A549 (cell line): ENCODE data around the gene NADSYN1. TPM values are rescaled to one million over a fixed set of nuclear protein-coding genes. Genes with fewer than 3 reads are reported as not detected.

Experiments used
- ATAC-seq, 2 experiments: fragments of 200-7000 bp in 1 of 2; fragments of >200 bp in 1 of 2; cut with Nextera tagmentation in 1 of 2; cut with Tn5 transposase in 1 of 2; 3 replicates each; pipeline versions ENCODE4 v1.8.0 to v1.9.1; 2018 to 2020; ENCODE audit warnings: mild to moderate bottlenecking in 1 of 2, moderate library complexity in 1 of 2
- CTCF ChIA-PET: fragments of 300-600 bp; sonication (Branson Sonifier 250); formaldehyde crosslinking; extraction: SDS; loops from one replicate; lab custom pipeline; 2021; ENCODE audit warnings: antibody characterized with exemption, inconsistent platforms; lab: Yijun Ruan, JAX
- POLR2A ChIA-PET: fragments of 350-600 bp; formaldehyde crosslinking; extraction: SDS; loops from one replicate; lab custom pipeline; 2021; ENCODE audit warnings: antibody characterized with exemption, inconsistent platforms; lab: Yijun Ruan, JAX
- DNase-seq, 2 experiments: peaks; one replicate each; pipeline versions ENCODE4 v3.0.0 to v3.0.0-alpha.2; 2011 to 2016; ENCODE audit warnings: low read depth in 1 of 2, low spot score in 1 of 2
- FAIRE-seq: peaks from 2 replicates; lab custom pipeline; 2011; peaks lifted over from hg19 to GRCh38; lab: Jason Lieb, UNC
- H3K27ac ChIP-seq, 2 experiments: fragments of >200 bp; sonication (Bioruptor Twin); formaldehyde crosslinking; 3 replicates each; pipeline ENCODE4 v1.5.1; 2016 to 2017
- H3K4me1 ChIP-seq: fragments of >200 bp; sonication (Bioruptor Twin); formaldehyde crosslinking; 3 replicates; pipeline ENCODE4 v1.6.1; 2016
- H3K4me2 ChIP-seq: fragments of >200 bp; sonication (Bioruptor Twin); formaldehyde crosslinking; 3 replicates; pipeline ENCODE4 v1.6.1; 2016
- H3K4me3 ChIP-seq: fragments of >200 bp; sonication (Bioruptor Twin); formaldehyde crosslinking; 3 replicates; pipeline ENCODE4 v1.5.1; 2016
- H3K9me3 ChIP-seq: fragments of >200 bp; sonication (Bioruptor Twin); formaldehyde crosslinking; 3 replicates; pipeline ENCODE4 v1.6.1; 2016
- CBX2 ChIP-seq: fragments of 200-600 bp; sonication (generic); IDR thresholded peaks from 2 replicates; pipeline ENCODE4 v1.6.1; 2016; ENCODE audit warnings: low read depth, mild to moderate bottlenecking, borderline replicate concordance
- EHMT2 ChIP-seq: fragments of 200-600 bp; sonication (generic); IDR thresholded peaks from 2 replicates; pipeline ENCODE4 v1.6.1; 2016; ENCODE audit warnings: antibody characterized with exemption, low read depth, mild to moderate bottlenecking, moderate library complexity
- EP300 ChIP-seq, 2 experiments: fragments of >200 bp; sonication (Bioruptor Twin); formaldehyde crosslinking; IDR thresholded peaks; 2 replicates in 1 of 2; 3 replicates in 1 of 2; pipeline ENCODE4 v1.6.1; 2016 to 2017
- FOSL2 ChIP-seq, 2 experiments: fragments of 450-650 bp in 1 of 2; fragments of >200 bp in 1 of 2; sonication (Bioruptor Twin) in 1 of 2; formaldehyde crosslinking; IDR thresholded peaks; 2 replicates each; pipeline versions ENCODE4 v1.5.0 to v1.6.1; 2016 to 2020; ENCODE audit warnings: mild to moderate bottlenecking in 1 of 2, moderate library complexity in 1 of 2
- FOXS1 ChIP-seq: fragments of 250-450 bp; sonication (Bioruptor Pico); IDR thresholded peaks from 2 replicates; pipeline ENCODE4 v1.5.0; 2020; ENCODE audit warnings: mild to moderate bottlenecking, moderate library complexity
- GATA3 ChIP-seq: IDR thresholded peaks from 2 replicates; pipeline ENCODE4 v1.6.1; 2012; ENCODE audit warnings: borderline replicate concordance
- HEYL ChIP-seq: fragments of 250-450 bp; sonication (Bioruptor Pico); IDR thresholded peaks from 2 replicates; pipeline ENCODE4 v1.8.0; 2021; ENCODE audit warnings: mild to moderate bottlenecking, moderate library complexity
- HOXB13 ChIP-seq: fragments of 250-450 bp; sonication (Bioruptor Pico); IDR thresholded peaks from 2 replicates; pipeline ENCODE4 v1.5.0; 2020; ENCODE audit warnings: low read depth, mild to moderate bottlenecking, moderate library complexity
- HOXB5 ChIP-seq: fragments of 250-450 bp; sonication (Bioruptor Pico); IDR thresholded peaks from 2 replicates; pipeline ENCODE4 v1.5.0; 2020; ENCODE audit warnings: mild to moderate bottlenecking, moderate library complexity
- JUN ChIP-seq, 2 experiments: fragments of >200 bp; sonication (Bioruptor Twin); formaldehyde crosslinking; IDR thresholded peaks; 2 replicates in 1 of 2; 3 replicates in 1 of 2; pipeline ENCODE4 v1.6.1; 2016 to 2017
- JUNB ChIP-seq: fragments of >200 bp; sonication (Bioruptor Twin); formaldehyde crosslinking; IDR thresholded peaks from 2 replicates; pipeline ENCODE4 v1.6.1; 2016
- KDM1A ChIP-seq: fragments of 200-600 bp; sonication (generic); IDR thresholded peaks from 2 replicates; pipeline ENCODE4 v1.6.1; 2016; ENCODE audit warnings: low read depth, mild to moderate bottlenecking
- KDM5A ChIP-seq: fragments of 200-600 bp; sonication (generic); IDR thresholded peaks from 2 replicates; pipeline ENCODE4 v1.6.1; 2016; ENCODE audit warnings: antibody characterized with exemption, mild to moderate bottlenecking
- MAZ ChIP-seq: fragments of 150-350 bp; IDR thresholded peaks from 2 replicates; pipeline ENCODE4 v1.6.1; 2014; ENCODE audit warnings: antibody characterized with exemption, low read depth, low read length, borderline replicate concordance
- MYC ChIP-seq: IDR thresholded peaks from 2 replicates; pipeline ENCODE4 v1.6.1; 2012; ENCODE audit warnings: mild to moderate bottlenecking, inconsistent platforms, low read length, improper control_type of control experiment, borderline replicate concordance
- NFE2L2 ChIP-seq: fragments of 150-350 bp; conservative IDR thresholded peaks from 2 replicates; pipeline ENCODE4 v1.6.1; 2014; ENCODE audit warnings: low read length
- NPAS2 ChIP-seq: fragments of 250-450 bp; sonication (Bioruptor Pico); IDR thresholded peaks from 2 replicates; pipeline ENCODE4 v1.8.0; 2022; ENCODE audit warnings: mild to moderate bottlenecking, moderate library complexity, borderline replicate concordance
- PHF8 ChIP-seq: fragments of 200-600 bp; sonication (generic); IDR thresholded peaks from 2 replicates; pipeline ENCODE4 v1.6.1; 2016; ENCODE audit warnings: low read depth, mild to moderate bottlenecking, antibody characterized with exemption, moderate library complexity, borderline replicate concordance
- RAD21 ChIP-seq, 2 experiments: fragments of >200 bp in 1 of 2; sonication (Bioruptor Twin) in 1 of 2; formaldehyde crosslinking in 1 of 2; IDR thresholded peaks in 1 of 2; conservative IDR thresholded peaks in 1 of 2; 2 replicates in 1 of 2; 3 replicates in 1 of 2; pipeline ENCODE4 v1.6.1; 2012 to 2018; ENCODE audit warnings: inconsistent platforms in 1 of 2
- RARB ChIP-seq: fragments of 250-450 bp; sonication (Bioruptor Pico); IDR thresholded peaks from 2 replicates; pipeline ENCODE4 v1.8.0; 2021; ENCODE audit warnings: mild to moderate bottlenecking, moderate library complexity
- TFCP2L1 ChIP-seq: fragments of 250-450 bp; sonication (Bioruptor Pico); IDR thresholded peaks from 2 replicates; pipeline ENCODE4 v1.5.0; 2021; ENCODE audit warnings: mild to moderate bottlenecking
- TP53 ChIP-seq: fragments of 250-450 bp; sonication (Bioruptor Pico); IDR thresholded peaks from 2 replicates; pipeline ENCODE4 v1.5.0; 2021; ENCODE audit warnings: mild to moderate bottlenecking, moderate library complexity
- ZC3H11A ChIP-seq: fragments of 450-650 bp; IDR thresholded peaks from 2 replicates; pipeline ENCODE4 v1.6.1; 2014; ENCODE audit warnings: antibody characterized with exemption, mild to moderate bottlenecking
- ZFP36 ChIP-seq: fragments of 450-650 bp; IDR thresholded peaks from 2 replicates; pipeline ENCODE4 v1.6.1; 2014; ENCODE audit warnings: borderline replicate concordance; ENCODE audit not compliant: partially characterized antibody
- ZSCAN20 ChIP-seq: fragments of 250-450 bp; sonication (Bioruptor Pico); IDR thresholded peaks from 2 replicates; pipeline ENCODE4 v1.8.0; 2022; ENCODE audit warnings: mild to moderate bottlenecking, moderate library complexity
- WGBS: methylation state at CpG from one replicate; pipeline ENCODE4 v1.1.6; 2017; ENCODE audit errors: missing lambda C conversion rate; 5-methylcytosine and 5-hydroxymethylcytosine counted together
- polyA plus RNA-seq, 4 experiments: library from polyadenylated mRNA; depleted of rRNA in 3 of 4; stranded (reverse); fragments of >200 nt; fragmentation: RNase III in 1 of 4; extraction: RNeasy Plus Mini Kit Qiagen cat#74134 plus additional on column Dnase treatment in 1 of 4; gene quantifications; 2 replicates in 3 of 4; 3 replicates in 1 of 4; pipeline ENCODE4 v1.2.3, GENCODE V29; 2011 to 2017
- TF ChIP-seq, protein P1 (sequence below): fragments of >200 bp; sonication (Bioruptor Twin); formaldehyde crosslinking; IDR thresholded peaks from 2 replicates; pipeline ENCODE4 v1.6.1; 2016
- TF ChIP-seq, protein P2 (sequence below): fragments of 250-450 bp; sonication (Bioruptor Pico); IDR thresholded peaks from 2 replicates; pipeline ENCODE4 v1.5.0; 2020; ENCODE audit warnings: low read depth, mild to moderate bottlenecking, moderate library complexity
- TF ChIP-seq, protein P3 (sequence below): fragments of >200 bp; sonication (Bioruptor Twin); formaldehyde crosslinking; IDR thresholded peaks from 3 replicates; pipeline ENCODE4 v1.5.1; 2016

The NADSYN1 gene
- polyA plus RNA-seq, 2 of the 4 experiments (the other 2 are of a cell fraction) = 34.6 to 63.3 TPM

DNA sequence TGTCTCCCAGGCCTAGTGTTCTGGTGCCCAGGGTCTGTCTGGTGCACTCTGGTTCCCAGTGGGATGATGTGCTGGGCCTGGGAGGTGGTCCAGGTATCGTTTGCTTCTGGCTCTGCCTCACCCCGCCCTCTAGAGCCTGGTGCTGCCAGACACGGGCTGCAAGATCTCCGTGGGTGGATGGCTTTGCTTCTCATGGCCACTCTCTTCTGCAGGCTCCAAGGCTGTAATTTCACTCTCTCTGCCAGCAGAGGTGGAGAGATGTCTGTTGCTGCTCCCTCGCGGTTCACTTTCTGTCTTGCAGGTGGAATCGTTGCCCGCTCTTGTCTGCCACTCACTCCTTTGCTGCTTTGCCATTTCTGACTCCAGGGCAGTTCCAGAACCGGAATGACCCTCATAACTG is 13.4 kb downstream of the NADSYN1 start (continued):
- TF ChIP-seq ZC3H11A = no peak
- TF ChIP-seq, protein P1, sequence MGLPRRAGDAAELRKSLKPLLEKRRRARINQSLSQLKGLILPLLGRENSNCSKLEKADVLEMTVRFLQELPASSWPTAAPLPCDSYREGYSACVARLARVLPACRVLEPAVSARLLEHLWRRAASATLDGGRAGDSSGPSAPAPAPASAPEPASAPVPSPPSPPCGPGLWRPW = no peak
- TF ChIP-seq RARB (CRISPR knock-in tag) = no peak
- TF ChIP-seq CBX2 = no peak
- no peak for TF ChIP-seq TFCP2L1 (CRISPR knock-in tag)
- TF ChIP-seq FOSL2 (IDR thresholded peaks at IDR 0.05) = no peak
- no peak for TF ChIP-seq FOSL2 (CRISPR knock-in tag; IDR thresholded peaks at IDR 0.05)
- no peak for TF ChIP-seq JUN (IDR thresholded peaks at IDR 0.05)

DNA sequence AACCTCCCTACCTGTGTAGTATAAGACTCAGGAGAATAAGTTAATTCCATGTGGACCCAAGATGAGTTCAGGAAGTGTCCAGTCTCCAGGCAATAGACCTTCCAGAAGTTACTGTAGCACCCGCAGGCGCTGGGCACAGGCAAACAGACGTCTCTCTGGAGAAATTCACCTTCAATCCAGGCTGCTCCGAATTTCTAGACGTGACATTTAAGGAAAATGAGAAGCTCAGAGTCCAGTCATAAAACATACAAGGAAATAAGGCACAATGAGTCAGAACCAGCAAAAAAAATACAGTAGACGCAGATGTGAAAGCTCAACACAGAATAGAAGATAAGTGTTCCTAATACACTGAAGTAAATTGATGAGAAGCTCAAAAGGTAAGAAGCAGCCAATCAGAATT is 14.2 kb downstream of the NADSYN1 start:
- Histone ChIP-seq H3K4me2 (no peak overlapping the region), H3K4me3 (no peak overlapping the region), H3K27ac (no peak overlapping the region), H3K9me3 (no peaks in the 10 kb centered on the region), H3K4me1 (no peaks in the 10 kb centered on the region)
- no peak for FAIRE-seq
- no peak for TF ChIP-seq NFE2L2
- TF ChIP-seq FOXS1 (CRISPR knock-in tag) = no peak
- no peak for TF ChIP-seq GATA3
- no peak for TF ChIP-seq EP300 (IDR thresholded peaks at IDR 0.05)
- no peak for TF ChIP-seq ZSCAN20 (CRISPR knock-in tag)
- no peak for TF ChIP-seq HEYL (CRISPR knock-in tag)
- CTCF ChIA-PET = no interaction called here
- WGBS = 92% methylated on average over 6 of the region's 6 CpGs
- POLR2A ChIA-PET = no interaction called here
- no peak for ATAC-seq
- DNase-seq = no peak

DNA sequence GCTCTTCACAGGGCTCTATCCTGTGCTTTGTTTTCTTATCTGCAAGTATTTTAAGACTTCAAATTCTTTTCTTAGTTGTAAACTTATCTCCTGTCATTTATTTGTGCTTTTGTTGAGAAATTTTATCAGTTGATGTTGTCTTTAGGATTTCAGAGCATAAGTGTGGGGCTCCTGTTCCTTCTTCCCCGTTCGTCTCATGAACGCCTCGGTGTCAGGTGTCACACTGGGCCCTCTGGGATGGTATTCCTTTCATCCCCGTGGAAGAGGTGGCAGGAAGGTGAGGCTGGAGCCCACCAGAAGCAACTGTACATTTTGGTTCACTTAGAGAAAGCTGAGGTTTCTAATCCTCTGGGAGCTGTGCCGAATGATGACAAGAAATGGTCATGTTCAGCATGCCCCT is 17.9 kb downstream of the NADSYN1 start:
- 66% methylated on average over 6 of the region's 6 CpGs for WGBS
- CTCF ChIA-PET = interaction anchor here (1.0 to 1.7 kb wide), 2 partner anchors 8 to 12 kb away, joined by 3 read pairs; no protein-coding TSS in a partner anchor

More for the DNA sequence above, 17.9 kb downstream of the NADSYN1 start:
- TF ChIP-seq HOXB13 (CRISPR knock-in tag) (no peak), KDM5A (no peak), PHF8 (no peak), HOXB5 (CRISPR knock-in tag) (no peak), MYC (no peak), JUNB (no peak), GATA3 (no peak), KDM1A (no peak), RAD21 (conservative IDR thresholded peaks at IDR 0.05 in 1 of 2, IDR thresholded peaks at IDR 0.05 in 1 of 2) (no peak), TP53 (CRISPR knock-in tag) (no peak), ZFP36 (no peak), MAZ (no peak), EHMT2 (no peak), NFE2L2 (no peak), ZSCAN20 (CRISPR knock-in tag) (no peak), NPAS2 (CRISPR knock-in tag) (no peak)
- TF ChIP-seq, protein P1 = no peak
- TF ChIP-seq, protein P2, sequence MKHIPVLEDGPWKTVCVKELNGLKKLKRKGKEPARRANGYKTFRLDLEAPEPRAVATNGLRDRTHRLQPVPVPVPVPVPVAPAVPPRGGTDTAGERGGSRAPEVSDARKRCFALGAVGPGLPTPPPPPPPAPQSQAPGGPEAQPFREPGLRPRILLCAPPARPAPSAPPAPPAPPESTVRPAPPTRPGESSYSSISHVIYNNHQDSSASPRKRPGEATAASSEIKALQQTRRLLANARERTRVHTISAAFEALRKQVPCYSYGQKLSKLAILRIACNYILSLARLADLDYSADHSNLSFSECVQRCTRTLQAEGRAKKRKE (CRISPR knock-in tag) = no peak
- TF ChIP-seq, protein P3, sequence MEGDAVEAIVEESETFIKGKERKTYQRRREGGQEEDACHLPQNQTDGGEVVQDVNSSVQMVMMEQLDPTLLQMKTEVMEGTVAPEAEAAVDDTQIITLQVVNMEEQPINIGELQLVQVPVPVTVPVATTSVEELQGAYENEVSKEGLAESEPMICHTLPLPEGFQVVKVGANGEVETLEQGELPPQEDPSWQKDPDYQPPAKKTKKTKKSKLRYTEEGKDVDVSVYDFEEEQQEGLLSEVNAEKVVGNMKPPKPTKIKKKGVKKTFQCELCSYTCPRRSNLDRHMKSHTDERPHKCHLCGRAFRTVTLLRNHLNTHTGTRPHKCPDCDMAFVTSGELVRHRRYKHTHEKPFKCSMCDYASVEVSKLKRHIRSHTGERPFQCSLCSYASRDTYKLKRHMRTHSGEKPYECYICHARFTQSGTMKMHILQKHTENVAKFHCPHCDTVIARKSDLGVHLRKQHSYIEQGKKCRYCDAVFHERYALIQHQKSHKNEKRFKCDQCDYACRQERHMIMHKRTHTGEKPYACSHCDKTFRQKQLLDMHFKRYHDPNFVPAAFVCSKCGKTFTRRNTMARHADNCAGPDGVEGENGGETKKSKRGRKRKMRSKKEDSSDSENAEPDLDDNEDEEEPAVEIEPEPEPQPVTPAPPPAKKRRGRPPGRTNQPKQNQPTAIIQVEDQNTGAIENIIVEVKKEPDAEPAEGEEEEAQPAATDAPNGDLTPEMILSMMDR = no peak
- no peak overlapping the region for H3K4me3 ChIP-seq
- no peak overlapping the region for H3K4me2 ChIP-seq
- H3K4me1 ChIP-seq = no peaks in the 10 kb centered on the region
- no peak for ATAC-seq
- no peak for DNase-seq
- FAIRE-seq = no peak
- H3K27ac ChIP-seq = no peak overlapping the region
- H3K9me3 ChIP-seq = no peaks in the 10 kb centered on the region
- POLR2A ChIA-PET = no interaction called here
